ENCODE measurements around the gene NELFCD.

The NELFCD gene

GRCh38 chr20:58941471-58941870, 39.6 kb upstream of the NELFCD start:
- Histone ChIP-seq H3K4me1 (ENCODE audit: control insufficient read depth in 1 of 2, insufficient read depth in 2 of 2, low read length in 2 of 2) (peaks cover 4% of the 10 kb centered on the region in 2 experiments), H3K79me1 (ENCODE audit: low read length) (no peaks in the 10 kb centered on the region), H3K4me2 (ENCODE audit: low read length) (no peak overlapping the region), H3K27me3 (ENCODE audit: insufficient read depth, low read length) (no peaks in the 10 kb centered on the region), H2BK12ac (ENCODE audit: low read length) (no peak overlapping the region), H3K79me2 (ENCODE audit: control insufficient read depth, insufficient read depth, low read length, poor library complexity) (no peaks in the 10 kb centered on the region), H3K9ac (ENCODE audit: low read length) (no peak overlapping the region), H3K9me3 (ENCODE audit: insufficient read depth, low read depth, low read length) (no peaks in the 10 kb centered on the region), H2AK5ac (ENCODE audit: low read length) (no peak overlapping the region), H2BK120ac (ENCODE audit: insufficient read depth, low read length, poor library complexity) (no peak overlapping the region), H4K8ac (ENCODE audit: low read depth, low read length) (no peak overlapping the region), H3K27ac (ENCODE audit: low read depth, low read length) (no peak overlapping the region), H4K91ac (ENCODE audit: low read depth, low read length) (no peak overlapping the region), H3K4ac (ENCODE audit: low read depth, low read length) (no peak overlapping the region), H3K23ac (ENCODE audit: low read length) (no peak overlapping the region), H2AFZ (ENCODE audit: insufficient read depth, low read length, poor library complexity) (no peak overlapping the region), H3K4me3 (ENCODE audit: low read depth, low read length) (no peak overlapping the region), H3K18ac (ENCODE audit: low read length) (no peak overlapping the region), H2BK5ac (ENCODE audit: low read depth, low read length, poor library complexity) (no peak overlapping the region), H3K36me3 (ENCODE audit: control insufficient read depth in 1 of 2, insufficient read depth in 2 of 2, low read length in 2 of 2) (no peaks in the 10 kb centered on the region), H3K14ac (ENCODE audit: low read length) (no peak overlapping the region), H4K12ac (ENCODE audit: low read depth, low read length) (no peak overlapping the region)
- WGBS (ENCODE audit: extremely low coverage, insufficient coverage, insufficient read length) = no CpG with 5 or more reads among the region's 3 CpGs
- DNase-seq = no peak

- no peak overlapping the region for H3K4me3 ChIP-seq (ENCODE audit: low read depth, low read length)
- H3K79me2 ChIP-seq (ENCODE audit: control insufficient read depth, insufficient read depth, low read length, poor library complexity) = no peaks in the 10 kb centered on the region
- H3K18ac ChIP-seq (ENCODE audit: low read length) = no peak overlapping the region
- no peak overlapping the region for H3K23ac ChIP-seq (ENCODE audit: low read length)
- H3K14ac ChIP-seq (ENCODE audit: low read length) = no peak overlapping the region
- no peak overlapping the region for H4K12ac ChIP-seq (ENCODE audit: low read depth, low read length)
- H3K9me3 ChIP-seq (ENCODE audit: insufficient read depth, low read depth, low read length) = no peaks in the 10 kb centered on the region
- H3K27ac ChIP-seq (ENCODE audit: low read depth, low read length) = no peak overlapping the region
- H2AFZ ChIP-seq (ENCODE audit: insufficient read depth, low read length, poor library complexity) = no peak overlapping the region
- no peak overlapping the region for H2BK12ac ChIP-seq (ENCODE audit: low read length)
- no peak overlapping the region for H3K4me2 ChIP-seq (ENCODE audit: low read length)
- H2BK5ac ChIP-seq (ENCODE audit: low read depth, low read length, poor library complexity) = no peak overlapping the region
- no peaks in the 10 kb centered on the region for H3K27me3 ChIP-seq (ENCODE audit: insufficient read depth, low read length)
- H2BK120ac ChIP-seq (ENCODE audit: insufficient read depth, low read length, poor library complexity) = no peak overlapping the region
- H3K9ac ChIP-seq (ENCODE audit: low read length) = no peak overlapping the region
- DNase-seq = peak in 1 of 2 donors; percentile 8
- no peak overlapping the region for H4K91ac ChIP-seq (ENCODE audit: low read depth, low read length)
- no CpG with 5 or more reads among the region's 4 CpGs for WGBS (ENCODE audit: extremely low coverage, insufficient coverage, insufficient read length)
- H3K4ac ChIP-seq (ENCODE audit: low read depth, low read length) = no peak overlapping the region
- no peaks in the 10 kb centered on the region for H3K79me1 ChIP-seq (ENCODE audit: low read length)
- no peaks in the 10 kb centered on the region for H3K36me3 ChIP-seq (ENCODE audit: control insufficient read depth in 1 of 2, insufficient read depth in 2 of 2, low read length in 2 of 2)
- H4K8ac ChIP-seq (ENCODE audit: low read depth, low read length) = no peak overlapping the region
- H3K4me1 ChIP-seq (ENCODE audit: control insufficient read depth in 1 of 2, insufficient read depth in 2 of 2, low read length in 2 of 2) = peaks cover 4% of the 10 kb centered on the region in 2 experiments
- no peak overlapping the region for H2AK5ac ChIP-seq (ENCODE audit: low read length)
These were observed 38.5 kb upstream of the NELFCD start for GRCh38 chr20:58942549-58942948.

- no peak overlapping the region for H4K8ac ChIP-seq (ENCODE audit: low read depth, low read length)
- H3K36me3 ChIP-seq (ENCODE audit: control insufficient read depth in 1 of 2, insufficient read depth in 2 of 2, low read length in 2 of 2) = no peaks in the 10 kb centered on the region
- no peak overlapping the region for H3K14ac ChIP-seq (ENCODE audit: low read length)
- H2BK12ac ChIP-seq (ENCODE audit: low read length) = no peak overlapping the region
- no peak for DNase-seq
- H4K12ac ChIP-seq (ENCODE audit: low read depth, low read length) = no peak overlapping the region
- H3K4me2 ChIP-seq (ENCODE audit: low read length) = no peak overlapping the region
- no CpG with 5 or more reads among the region's 5 CpGs for WGBS (ENCODE audit: extremely low coverage, insufficient coverage, insufficient read length)
- H2AK5ac ChIP-seq (ENCODE audit: low read length) = no peak overlapping the region
- no peak overlapping the region for H2BK120ac ChIP-seq (ENCODE audit: insufficient read depth, low read length, poor library complexity)
- H3K4ac ChIP-seq (ENCODE audit: low read depth, low read length) = no peak overlapping the region
- no peaks in the 10 kb centered on the region for H3K27me3 ChIP-seq (ENCODE audit: insufficient read depth, low read length)
- H3K4me3 ChIP-seq (ENCODE audit: low read depth, low read length) = no peak overlapping the region
- no peaks in the 10 kb centered on the region for H3K79me2 ChIP-seq (ENCODE audit: control insufficient read depth, insufficient read depth, low read length, poor library complexity)
- H2BK5ac ChIP-seq (ENCODE audit: low read depth, low read length, poor library complexity) = no peak overlapping the region
- no peak overlapping the region for H3K27ac ChIP-seq (ENCODE audit: low read depth, low read length)
- H3K79me1 ChIP-seq (ENCODE audit: low read length) = no peaks in the 10 kb centered on the region
- no peak overlapping the region for H3K18ac ChIP-seq (ENCODE audit: low read length)
- no peak overlapping the region for H3K9ac ChIP-seq (ENCODE audit: low read length)
- H3K4me1 ChIP-seq (ENCODE audit: control insufficient read depth in 1 of 2, insufficient read depth in 2 of 2, low read length in 2 of 2) = peaks cover 4% of the 10 kb centered on the region in 2 experiments
- no peaks in the 10 kb centered on the region for H3K9me3 ChIP-seq (ENCODE audit: insufficient read depth, low read depth, low read length)
- H2AFZ ChIP-seq (ENCODE audit: insufficient read depth, low read length, poor library complexity) = no peak overlapping the region
- H3K23ac ChIP-seq (ENCODE audit: low read length) = no peak overlapping the region
- no peak overlapping the region for H4K91ac ChIP-seq (ENCODE audit: low read depth, low read length)
These were observed 36.4 kb upstream of the NELFCD start for GRCh38 chr20:58944610-58945009.

GRCh38 chr20:58945965-58946631, 35.0 kb upstream of the NELFCD start:
- Histone ChIP-seq H4K8ac (ENCODE audit: low read depth, low read length) (no peak overlapping the region), H3K36me3 (ENCODE audit: control insufficient read depth in 1 of 2, insufficient read depth in 2 of 2, low read length in 2 of 2) (no peaks in the 10 kb centered on the region), H2BK12ac (ENCODE audit: low read length) (no peak overlapping the region), H3K4me2 (ENCODE audit: low read length) (no peak overlapping the region), H3K9me3 (ENCODE audit: insufficient read depth, low read depth, low read length) (no peaks in the 10 kb centered on the region), H4K91ac (ENCODE audit: low read depth, low read length) (no peak overlapping the region), H4K12ac (ENCODE audit: low read depth, low read length) (no peak overlapping the region), H3K27me3 (ENCODE audit: insufficient read depth, low read length) (no peaks in the 10 kb centered on the region), H2BK120ac (ENCODE audit: insufficient read depth, low read length, poor library complexity) (no peak overlapping the region), H2AFZ (ENCODE audit: insufficient read depth, low read length, poor library complexity) (no peak overlapping the region), H3K27ac (ENCODE audit: low read depth, low read length) (no peak overlapping the region), H3K79me2 (ENCODE audit: control insufficient read depth, insufficient read depth, low read length, poor library complexity) (no peaks in the 10 kb centered on the region), H3K18ac (ENCODE audit: low read length) (no peak overlapping the region), H3K14ac (ENCODE audit: low read length) (no peak overlapping the region), H3K4ac (ENCODE audit: low read depth, low read length) (no peak overlapping the region), H3K79me1 (ENCODE audit: low read length) (no peaks in the 10 kb centered on the region), H3K4me3 (ENCODE audit: low read depth, low read length) (no peak overlapping the region), H3K4me1 (ENCODE audit: control insufficient read depth in 1 of 2, insufficient read depth in 2 of 2, low read length in 2 of 2) (peaks cover 4% of the 10 kb centered on the region in 2 experiments), H2BK5ac (ENCODE audit: low read depth, low read length, poor library complexity) (no peak overlapping the region), H2AK5ac (ENCODE audit: low read length) (no peak overlapping the region), H3K23ac (ENCODE audit: low read length) (no peak overlapping the region), H3K9ac (ENCODE audit: low read length) (no peak overlapping the region)
- no CpG with 5 or more reads among the region's 10 CpGs for WGBS (ENCODE audit: extremely low coverage, insufficient coverage, insufficient read length)
- DNase-seq = no peak

Measured in trophoblast cell (in vitro differentiated cells and primary cell).